ENCODE results near the gene TIAL1.
A peak's percentile ranks its signal among the peaks of the same experiment; 100 is the strongest.

GRCh38 chr10:119538632-119539358 lies 58.0 kb downstream of the TIAL1 start:
- peak in 1 of 2 experiments; percentile 31; a peak in 1 of 4 replicates for TF ChIP-seq CTCF (conservative IDR thresholded peaks at IDR 0.05; ENCODE audit: low read depth in 2 of 2)
- TF ChIP-seq ETS1 (IDR thresholded peaks at IDR 0.05) = no peak
- no peak for TF ChIP-seq ZNF331 (CRISPR knock-in tag; IDR thresholded peaks at IDR 0.05; ENCODE audit: low read depth)
- TF ChIP-seq POLR2AphosphoS5 (IDR thresholded peaks at IDR 0.05; ENCODE audit: low read depth) = no peak
- no peak for TF ChIP-seq EZH2phosphoT487 (IDR thresholded peaks at IDR 0.05; ENCODE audit: unreplicated experiment)
- no peak for TF ChIP-seq CREB1 (CRISPR knock-in tag; IDR thresholded peaks at IDR 0.05; ENCODE audit: low read depth)
- no peak for TF ChIP-seq EZH2 (IDR thresholded peaks at IDR 0.05; ENCODE audit: low read depth, unreplicated experiment)
- no peak for TF ChIP-seq REST (IDR thresholded peaks at IDR 0.05; ENCODE audit: unreplicated experiment)
- no peak for TF ChIP-seq JUNB (IDR thresholded peaks at IDR 0.05; ENCODE audit: unreplicated experiment)
- no peak for TF ChIP-seq STAT1 (IDR thresholded peaks at IDR 0.05; ENCODE audit: unreplicated experiment)
- TF ChIP-seq NANOG (IDR thresholded peaks at IDR 0.05; ENCODE audit: borderline replicate concordance) = no peak
- no peak for TF ChIP-seq ZNF114 (CRISPR knock-in tag; IDR thresholded peaks at IDR 0.05)
- no peak for TF ChIP-seq ZNF462 (CRISPR knock-in tag; IDR thresholded peaks at IDR 0.05)
